DMS53 treated with DMSO at 0.1 percent for 48 hours (cell line): Measurements from ENCODE around the gene PPP2R2C.

Source experiments
- DNase-seq: peaks from one replicate; lab custom pipeline; 2025; ENCODE audit not compliant: unreplicated experiment; lab: John Stamatoyannopoulos, UW

Gene PPP2R2C

GRCh38 chr4:6348408-6348807 lies 124.0 kb downstream of the PPP2R2C start:
- DNase-seq: no peak

GRCh38 chr4:6347511-6348045 lies 124.8 kb downstream of the PPP2R2C start:
- no peak for DNase-seq

GRCh38 chr4:6346373-6347110 lies 125.9 kb downstream of the PPP2R2C start:
- no peak for DNase-seq

- DNase-seq: no peak
These were observed 126.5 kb downstream of the PPP2R2C start for GRCh38 chr4:6345866-6346265.

GRCh38 chr4:6345096-6345830 lies 127.2 kb downstream of the PPP2R2C start:
- no peak for DNase-seq

GRCh38 chr4:6343939-6344408 lies 128.4 kb downstream of the PPP2R2C start:
- DNase-seq: no peak

GRCh38 chr4:6342530-6343293 lies 129.7 kb downstream of the PPP2R2C start:
- DNase-seq: no peak

GRCh38 chr4:6341696-6342095 lies 130.7 kb downstream of the PPP2R2C start:
- DNase-seq: no peak

- no peak for DNase-seq
These were observed 131.9 kb downstream of the PPP2R2C start for GRCh38 chr4:6340446-6341015.

- no peak for DNase-seq
These were observed 132.5 kb downstream of the PPP2R2C start for GRCh38 chr4:6339818-6340445.

- no peak for DNase-seq
These were observed 133.2 kb downstream of the PPP2R2C start for GRCh38 chr4:6338951-6339817.

GRCh38 chr4:6338175-6338950 lies 134.1 kb downstream of the PPP2R2C start:
- DNase-seq: no peak

- no peak for DNase-seq
These were observed 135.0 kb downstream of the PPP2R2C start for GRCh38 chr4:6337331-6337935.

GRCh38 chr4:6336166-6336565 lies 136.2 kb downstream of the PPP2R2C start:
- DNase-seq: no peak

GRCh38 chr4:6335040-6335590 lies 137.3 kb downstream of the PPP2R2C start:
- DNase-seq: no peak

GRCh38 chr4:6334203-6334887 lies 138.1 kb downstream of the PPP2R2C start:
- DNase-seq: no peak
